Kidney tubule cell (primary cell): ENCODE results near the gene NPAS3.

Experiments
- DNase-seq: peaks from one replicate; pipeline ENCODE4 v3.0.0-alpha.2; 2018; ENCODE audit warnings: low spot score

Gene NPAS3

DNA sequence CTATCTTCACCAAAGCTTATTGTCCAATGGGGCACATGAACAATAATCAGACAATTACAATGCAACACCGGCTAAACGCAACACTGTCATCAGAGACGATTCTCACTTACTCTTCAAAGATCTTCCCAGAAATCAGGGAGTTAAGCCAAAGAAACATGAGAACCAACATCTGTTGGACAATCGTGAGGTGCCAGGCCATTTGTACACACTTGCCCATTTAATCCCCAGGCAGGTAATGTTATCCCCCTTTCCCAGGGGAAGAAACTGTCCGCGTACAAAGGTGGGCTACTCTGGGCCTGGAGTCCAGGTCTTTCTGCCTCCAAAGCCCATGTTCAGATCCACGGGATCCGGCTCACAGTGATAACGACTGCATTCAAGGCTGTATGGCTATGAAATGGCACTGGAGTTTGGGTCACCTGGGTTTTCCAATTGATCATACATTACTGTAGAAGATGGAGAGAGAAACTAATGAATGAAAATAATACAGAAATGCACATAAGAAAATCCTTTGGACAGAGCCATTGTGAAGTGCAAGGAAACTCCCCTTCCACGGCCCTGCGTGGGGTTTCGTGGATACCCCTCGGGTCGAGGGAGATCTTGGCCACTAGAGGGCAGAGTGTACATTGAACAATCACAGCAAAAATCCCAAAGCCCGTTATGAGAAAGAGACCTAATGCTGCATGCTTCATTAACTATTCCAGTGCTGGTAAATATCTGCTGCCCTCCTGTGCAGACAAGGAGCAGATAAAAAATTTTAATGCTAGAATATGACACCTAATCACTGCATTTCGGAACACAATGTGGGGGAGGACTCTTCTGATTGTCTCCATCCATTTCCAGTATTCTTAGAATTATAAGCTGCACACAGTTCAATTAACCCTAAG, 900.8 kb downstream of the NPAS3 start:
- DNase-seq: peak; percentile 50

DNA sequence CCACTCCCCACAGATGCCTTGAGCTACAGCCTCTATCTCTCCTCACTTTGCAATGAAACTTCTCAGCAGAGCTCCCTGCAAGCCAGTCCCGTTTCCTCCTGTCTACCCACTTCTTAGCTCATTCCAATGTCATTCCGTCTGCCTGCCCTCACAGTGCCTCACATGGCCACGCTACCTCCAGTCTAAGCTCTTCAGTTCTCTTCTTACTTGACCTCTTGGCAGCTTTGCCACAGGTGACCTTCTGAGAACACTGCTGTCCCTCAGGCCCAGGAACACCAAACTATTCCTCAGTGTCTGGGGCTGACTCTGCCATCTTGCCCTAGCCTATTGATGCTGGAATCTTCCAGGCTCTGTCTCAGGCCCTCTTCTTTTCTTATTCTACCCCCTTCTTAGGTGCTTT, 902.1 kb downstream of the NPAS3 start:
- no peak for DNase-seq

DNA sequence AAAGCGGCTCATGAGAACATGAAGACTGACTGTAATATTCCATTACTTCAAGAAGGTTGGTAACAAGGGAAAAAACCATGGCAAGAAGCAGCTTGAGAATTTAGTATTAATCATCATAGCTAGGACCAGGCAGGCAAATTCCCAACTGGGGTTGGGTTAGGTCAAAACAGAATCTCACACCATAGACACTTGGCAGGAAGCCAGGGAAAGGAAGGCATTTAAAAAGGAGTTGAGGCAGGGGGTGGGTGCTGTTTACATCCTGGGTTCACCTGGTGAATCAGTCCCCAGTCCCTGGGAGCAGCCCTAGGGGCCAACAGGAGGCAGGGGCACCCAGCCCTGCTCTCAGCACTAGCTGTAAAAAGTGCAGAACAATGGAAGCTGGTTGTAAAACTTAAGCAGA, 903.6 kb downstream of the NPAS3 start:
- peak; percentile 76 for DNase-seq

DNA sequence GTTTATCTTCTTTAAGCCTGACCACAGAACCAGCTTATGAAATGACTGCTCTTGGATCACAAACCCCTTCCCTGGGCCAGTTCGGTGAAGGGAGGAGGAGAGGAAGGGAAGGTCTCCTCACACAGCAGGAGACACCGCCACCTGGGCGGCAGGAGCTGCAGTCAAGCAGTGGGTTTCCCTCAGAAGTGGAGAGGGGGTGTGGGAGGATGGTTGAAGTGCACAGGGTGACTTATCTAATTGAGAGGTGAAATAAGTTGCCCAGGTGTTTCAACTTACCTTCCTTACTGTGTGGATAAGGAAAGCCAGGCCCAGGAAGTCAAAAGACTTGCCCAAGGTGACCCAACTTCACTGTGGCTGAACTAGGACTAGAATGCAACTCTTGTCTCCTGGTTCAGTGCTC, 905.4 kb downstream of the NPAS3 start:
- DNase-seq: no peak

DNA sequence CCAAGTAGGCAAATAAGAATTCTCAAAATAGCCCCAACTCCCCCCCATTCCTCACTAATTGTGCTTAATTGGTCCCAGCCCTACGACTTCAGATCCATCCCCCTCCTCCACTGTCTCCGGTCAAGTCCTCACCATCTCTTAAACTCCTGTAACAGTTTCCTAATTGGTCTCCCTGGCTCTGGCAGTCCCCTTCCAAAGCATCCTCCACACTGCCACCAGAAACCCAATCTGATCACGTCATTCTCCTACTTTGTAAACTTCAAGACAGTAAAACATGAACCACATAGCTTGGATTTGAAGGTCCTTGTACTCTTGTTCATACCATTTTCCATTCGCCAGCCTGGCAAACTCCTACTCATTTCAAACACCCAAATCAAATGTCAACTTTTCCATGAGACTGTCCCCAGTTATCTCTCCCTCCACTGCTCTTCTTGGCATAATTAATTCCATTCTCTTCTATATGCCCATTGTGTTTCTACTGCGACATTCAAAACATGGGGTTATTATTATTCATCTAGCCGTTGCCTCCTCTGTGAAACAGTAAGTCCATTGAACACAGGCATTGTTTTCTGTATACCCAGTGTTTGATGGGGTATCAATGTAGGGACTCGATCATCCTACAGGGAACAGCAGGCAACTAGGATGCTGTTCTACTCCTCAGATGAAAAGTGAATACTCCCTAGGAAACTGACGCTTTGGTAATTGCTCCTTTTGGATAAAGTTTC, 907.6 kb downstream of the NPAS3 start:
- no peak for DNase-seq

DNA sequence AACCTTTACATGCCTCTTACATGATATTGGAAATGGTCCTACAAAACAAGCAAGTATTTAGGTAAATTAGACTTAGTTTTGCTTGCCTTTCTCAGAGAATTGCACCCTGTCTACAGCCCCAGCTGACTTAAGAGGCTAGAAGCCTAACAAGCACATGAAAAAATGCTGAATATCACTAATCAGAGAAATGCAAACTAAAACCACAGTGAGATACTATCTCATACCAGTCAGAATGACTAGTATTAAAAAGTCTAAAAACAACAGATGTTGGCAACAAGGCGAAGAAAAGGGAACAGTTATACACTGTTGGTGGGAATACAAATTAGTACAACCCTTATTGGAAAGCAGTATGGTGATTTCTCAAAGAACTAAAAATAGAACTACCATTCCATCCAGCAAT, 908.4 kb downstream of the NPAS3 start:
- no peak for DNase-seq

DNA sequence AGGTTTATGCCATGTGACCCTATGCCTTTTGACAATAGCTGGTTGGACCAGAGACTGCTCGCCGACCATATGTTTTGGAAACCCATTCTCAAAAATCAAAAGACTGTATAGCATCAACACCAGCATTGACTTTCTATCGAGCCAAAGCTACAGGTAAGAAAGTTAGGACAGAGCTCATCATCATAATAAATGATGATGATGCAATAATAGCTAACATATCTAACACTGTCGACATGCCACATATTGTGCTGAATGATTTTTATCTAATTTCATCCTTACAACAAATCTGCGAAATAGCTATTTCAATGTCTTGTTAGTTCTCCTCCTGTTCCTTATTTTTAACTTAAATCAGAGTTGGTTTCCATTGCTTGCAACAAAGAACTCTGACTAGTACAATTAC, 909.3 kb downstream of the NPAS3 start:
- no peak for DNase-seq

DNA sequence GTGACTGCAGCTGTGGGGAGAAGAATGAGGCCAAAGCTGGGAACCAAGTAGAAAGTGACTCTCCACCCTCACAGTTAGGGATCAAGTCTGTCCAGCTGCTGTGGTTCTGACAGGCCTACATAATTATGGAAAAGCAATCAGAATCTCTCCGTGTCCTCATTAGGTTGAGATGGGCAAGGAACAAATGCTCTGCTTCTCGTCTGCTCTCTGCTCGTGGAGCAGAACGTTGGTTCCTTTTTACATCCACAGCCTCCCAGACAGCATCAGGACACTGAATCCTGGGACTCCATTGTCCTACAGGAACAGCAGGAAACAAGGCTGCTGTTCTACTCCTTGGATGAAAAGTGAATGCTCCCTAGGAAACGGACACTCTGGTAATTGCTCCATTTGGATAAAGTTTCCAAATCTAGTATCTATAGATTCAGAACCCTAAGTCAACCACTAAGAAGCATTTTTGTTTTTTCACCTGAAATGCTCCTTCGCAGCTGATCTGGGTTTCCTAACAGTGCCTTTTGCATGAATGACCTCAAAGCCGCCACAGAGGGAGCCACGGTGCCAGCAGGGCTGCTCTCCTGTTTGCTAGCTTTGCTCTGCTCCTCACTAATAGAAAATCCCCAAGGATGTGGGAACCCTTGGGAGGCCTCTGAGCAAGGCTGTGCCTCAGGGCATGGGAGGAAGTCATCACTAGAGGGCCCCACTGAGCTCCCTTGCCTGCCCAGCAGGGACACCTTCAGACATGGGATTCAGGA, 910.2 kb downstream of the NPAS3 start:
- DNase-seq: peak; percentile 90

DNA sequence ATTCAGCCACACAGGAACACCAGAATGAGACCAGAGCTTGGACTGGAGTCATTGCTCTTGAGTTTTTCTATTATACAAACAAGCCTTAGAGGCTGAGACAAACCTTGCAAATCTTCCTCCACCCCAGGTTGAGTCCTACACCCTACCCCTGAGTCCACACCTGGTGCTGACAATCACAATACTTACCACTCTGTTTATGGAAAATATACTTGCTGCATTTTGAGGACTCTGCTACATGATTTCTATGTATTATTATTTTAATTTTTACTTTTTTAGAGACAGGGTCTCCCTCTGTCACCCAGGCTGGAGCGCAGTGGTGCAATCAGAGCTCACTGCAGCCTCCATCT, 910.7 kb downstream of the NPAS3 start:
- DNase-seq: no peak

DNA sequence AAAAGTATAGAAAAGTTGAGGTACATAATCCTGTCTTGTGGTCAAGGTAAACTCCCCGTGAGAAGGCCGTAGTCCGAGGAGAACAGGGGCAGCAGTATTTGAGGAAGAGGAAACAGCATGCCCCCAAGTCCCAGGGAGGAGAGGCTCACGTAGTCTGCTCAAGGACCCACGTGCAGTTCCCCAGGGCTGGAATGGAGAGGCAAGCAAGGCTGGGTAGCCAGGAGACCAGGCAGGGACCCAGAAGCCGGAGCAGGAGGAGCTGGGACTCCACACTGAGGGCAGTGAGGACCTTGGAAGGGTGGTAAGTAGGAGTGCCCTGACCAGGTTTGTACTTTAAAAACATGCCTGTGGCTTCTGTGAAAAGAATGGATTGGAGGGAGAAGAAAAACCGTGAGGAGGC, 912.1 kb downstream of the NPAS3 start:
- DNase-seq: no peak

DNA sequence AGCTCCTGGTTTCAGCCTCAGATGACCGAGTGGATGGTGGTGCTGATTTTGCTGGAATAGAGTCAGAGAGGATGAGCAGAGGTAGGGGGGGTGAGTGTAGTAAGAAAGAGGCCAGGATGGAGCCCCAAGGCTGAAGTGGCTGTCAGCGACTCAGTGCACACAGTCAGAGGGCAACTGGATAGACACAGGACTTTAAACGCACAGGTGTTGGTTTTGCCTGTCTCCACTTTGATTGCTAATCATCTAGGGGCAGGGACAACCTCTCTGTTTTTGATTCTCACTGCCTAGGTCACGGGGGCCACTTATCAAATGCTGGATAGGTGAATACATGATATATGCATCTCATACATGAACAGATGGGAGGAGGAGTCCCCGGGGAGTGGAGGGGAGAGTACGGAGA, 912.7 kb downstream of the NPAS3 start:
- DNase-seq: no peak

DNA sequence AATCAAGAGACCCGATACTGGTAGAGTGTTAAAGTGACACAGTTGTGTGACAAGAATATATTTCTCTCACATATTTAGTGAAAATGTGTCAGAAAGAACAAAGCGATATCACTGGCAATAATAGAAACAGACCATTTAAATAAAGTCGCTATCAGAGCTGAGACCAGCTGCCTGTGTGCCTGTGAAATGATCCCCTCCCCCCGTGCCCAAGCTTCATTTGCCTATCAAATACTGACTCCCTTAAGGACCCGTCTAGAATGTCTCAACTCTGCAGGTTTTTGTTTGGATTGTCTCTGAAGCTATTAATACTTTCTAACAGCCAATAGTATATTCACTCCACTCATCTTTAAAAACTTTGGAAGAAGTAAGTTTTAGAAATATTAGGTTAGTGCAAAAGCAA, 913.3 kb downstream of the NPAS3 start:
- no peak for DNase-seq
